Esophagus muscularis mucosa (tissue), 4 donors: ENCODE data around the gene GNLY. TPM values are rescaled to one million over a fixed set of nuclear protein-coding genes. Genes with fewer than 3 reads are reported as not detected.

Experiments used
- DNase-seq: peaks from one replicate; pipeline ENCODE4 v3.0.0-alpha.2; 2017; ENCODE audit errors: extremely low spot score
- H3K27ac ChIP-seq, 4 donors: fragments of 200-600 bp; sonication (generic); replicated peaks in 1 of 4; 1 replicate in 3 of 4; 2 replicates in 1 of 4; pipeline ENCODE4 v1.5.1; 2016 to 2019; ENCODE audit warnings: mild to moderate bottlenecking in 1 of 4
- H3K27me3 ChIP-seq, 4 donors: fragments of 200-600 bp; sonication (generic); one replicate each; pipeline versions ENCODE4 v1.5.1 to v1.6.0; 2016 to 2019
- H3K36me3 ChIP-seq, 4 donors: fragments of 200-600 bp; sonication (generic); one replicate each; pipeline ENCODE4 v1.5.1; 2016 to 2019
- H3K4me1 ChIP-seq, 4 donors: fragments of 200-600 bp; sonication (generic); one replicate each; pipeline ENCODE4 v1.5.1; 2016 to 2019
- H3K4me3 ChIP-seq, 4 donors: fragments of 200-600 bp; sonication (generic); 1 replicate in 2 of 4; 2 replicates in 2 of 4; pipeline ENCODE4 v1.5.1; 2016 to 2019; ENCODE audit warnings: mild to moderate bottlenecking in 4 of 4, moderate library complexity in 1 of 4
- H3K9me3 ChIP-seq, 4 donors: fragments of 200-600 bp; sonication (generic); 1 replicate in 3 of 4; 2 replicates in 1 of 4; pipeline ENCODE4 v1.5.1; 2016 to 2019
- CTCF ChIP-seq, 3 experiments: fragments of 200-600 bp in 2 of 3; fragments of 450-650 bp in 1 of 3; sonication (generic) in 2 of 3; IDR thresholded peaks; one replicate each; pipeline ENCODE4 v1.5.1; 2017 to 2019; ENCODE audit warnings: antibody characterized with exemption in 3 of 3, mild to moderate bottlenecking in 2 of 3, moderate library complexity in 1 of 3
- EP300 ChIP-seq: sonication (generic); formaldehyde crosslinking; IDR thresholded peaks from one replicate; pipeline ENCODE4 v1.6.1; 2017; ENCODE audit warnings: antibody characterized with exemption
- POLR2A ChIP-seq: fragments of 450-650 bp; IDR thresholded peaks from one replicate; pipeline ENCODE4 v1.6.1; 2017; ENCODE audit warnings: antibody characterized with exemption, moderate library complexity, mild to moderate bottlenecking, low read depth
- POLR2AphosphoS5 ChIP-seq, 2 donors: sonication (generic); formaldehyde crosslinking; IDR thresholded peaks; one replicate each; pipeline ENCODE4 v1.6.1; 2017; ENCODE audit warnings: antibody characterized with exemption in 2 of 2
- WGBS: methylation state at CpG from one replicate; pipeline ENCODE4 v1.1.5; 2018; 5-methylcytosine and 5-hydroxymethylcytosine counted together
- intact Hi-C: fragments of 100-400 bp; cut with DNase I; formaldehyde crosslinking; loops from one replicate; pipeline ENCODE4 v1.15.1; 2023
- total RNA-seq, 4 donors: library from RNA; depleted of rRNA; stranded (reverse); fragments of >200 nt; gene quantifications; one replicate each; pipeline versions ENCODE4 v1.1.0 to v1.2.1, GENCODE V29; 2016

Gene GNLY
- total RNA-seq, 4 donors from 2014 or later, result 0.84 to 3.5 (median 2.0) TPM

DNA sequence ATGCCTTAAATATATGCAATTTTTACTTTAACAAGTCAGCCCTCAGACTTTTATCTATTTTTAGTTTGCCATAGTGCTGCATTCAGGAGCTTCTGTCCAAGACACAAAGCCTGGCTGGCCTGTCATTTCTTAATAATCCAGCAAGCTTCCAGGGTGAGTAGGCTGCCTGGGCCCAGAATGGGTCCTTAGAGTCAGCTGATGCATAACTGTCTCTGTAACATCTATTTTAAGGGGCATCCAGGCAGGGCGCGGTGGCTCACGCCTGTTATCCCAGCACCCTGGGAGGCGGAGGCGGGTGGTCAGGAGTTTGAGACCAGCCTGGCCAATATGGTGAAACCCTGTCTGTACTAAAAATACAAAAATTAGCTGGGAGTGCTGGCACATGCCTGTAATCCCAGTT, 11.8 kb upstream of the GNLY start:
- no CpG with 5 or more reads among the region's 5 CpGs for WGBS
- TF ChIP-seq CTCF (IDR thresholded peaks at IDR 0.05) (no peak), POLR2AphosphoS5 (IDR thresholded peaks at IDR 0.05) (peak in 1 of 2 donors; percentile 7)
- Histone ChIP-seq H3K27me3 (no peaks in the 10 kb centered on the region), H3K4me3 (no peak overlapping the region), H3K9me3 (no peaks in the 10 kb centered on the region), H3K4me1 (peaks cover 12 to 35% (median 21%) of the 10 kb centered on the region in 4 donors), H3K27ac (peak overlapping the region in 1 of 4 donors; percentile 26), H3K36me3 (no peaks in the 10 kb centered on the region)
- intact Hi-C loops, result no loop called here
- no peak for DNase-seq

GRCh38 chr2:85684380-85684779, 9.8 kb upstream of the GNLY start:
- no peaks in the 10 kb centered on the region for H3K36me3 ChIP-seq
- intact Hi-C loops, result no loop called here
- H3K4me3 ChIP-seq, result no peak overlapping the region
- peaks cover 1 to 27% (median 8%) of the 10 kb centered on the region in 4 donors for H3K4me1 ChIP-seq
- 92% methylated on average over 4 of the region's 4 CpGs for WGBS
- no peaks in the 10 kb centered on the region for H3K9me3 ChIP-seq
- DNase-seq, result no peak
- TF ChIP-seq POLR2A, result no peak
- no peak for TF ChIP-seq POLR2AphosphoS5 (IDR thresholded peaks at IDR 0.05)
- no peak for TF ChIP-seq EP300
- TF ChIP-seq CTCF (IDR thresholded peaks at IDR 0.05), result no peak
- H3K27me3 ChIP-seq, result no peaks in the 10 kb centered on the region
- H3K27ac ChIP-seq, result no peak overlapping the region

- Histone ChIP-seq H3K27ac (no peak overlapping the region), H3K4me1 (peaks cover 0 to 25% (median 4%) of the 10 kb centered on the region in 4 donors), H3K9me3 (no peaks in the 10 kb centered on the region), H3K4me3 (no peak overlapping the region), H3K27me3 (no peaks in the 10 kb centered on the region), H3K36me3 (no peaks in the 10 kb centered on the region)
- 84% methylated on average over 4 of the region's 4 CpGs for WGBS
- intact Hi-C loops, result no loop called here
- no peak for DNase-seq
- TF ChIP-seq POLR2AphosphoS5 (IDR thresholded peaks at IDR 0.05) (no peak), CTCF (IDR thresholded peaks at IDR 0.05) (no peak), POLR2A (no peak)
These were observed 9.4 kb upstream of the GNLY start for GRCh38 chr2:85684806-85685205.

- H3K4me1 ChIP-seq, result no peaks in the 10 kb centered on the region
- H3K27ac ChIP-seq, result no peak overlapping the region
- H3K9me3 ChIP-seq, result no peaks in the 10 kb centered on the region
- no peaks in the 10 kb centered on the region for H3K27me3 ChIP-seq
- no peak for DNase-seq
- no peak overlapping the region for H3K4me3 ChIP-seq
- 93% methylated on average over 4 of the region's 4 CpGs for WGBS
- intact Hi-C loops, result no loop called here
- TF ChIP-seq POLR2A (no peak), EP300 (no peak), POLR2AphosphoS5 (IDR thresholded peaks at IDR 0.05) (no peak), CTCF (IDR thresholded peaks at IDR 0.05) (no peak)
- no peaks in the 10 kb centered on the region for H3K36me3 ChIP-seq
These were observed 3.2 kb upstream of the GNLY start for GRCh38 chr2:85690932-85691331.

GRCh38 chr2:85692039-85692645, 2.0 kb upstream of the GNLY start:
- H3K9me3 ChIP-seq, result no peaks in the 10 kb centered on the region
- no peak for DNase-seq
- intact Hi-C loops, result no loop called here
- peaks cover 0 to 4% (median 0%) of the 10 kb centered on the region in 4 donors for H3K27me3 ChIP-seq
- WGBS, result 83% methylated on average over 5 of the region's 5 CpGs
- no peaks in the 10 kb centered on the region for H3K36me3 ChIP-seq
- no peak overlapping the region for H3K4me3 ChIP-seq
- no peak overlapping the region for H3K27ac ChIP-seq
- TF ChIP-seq POLR2AphosphoS5 (IDR thresholded peaks at IDR 0.05), result no peak
- TF ChIP-seq CTCF (IDR thresholded peaks at IDR 0.05), result no peak
- no peak for TF ChIP-seq POLR2A
- no peak for TF ChIP-seq EP300
- no peaks in the 10 kb centered on the region for H3K4me1 ChIP-seq
